Astrocyte (in vitro differentiated cells and primary cell): ENCODE measurements around the gene SGPL1. TPM values are rescaled to one million over a fixed set of nuclear protein-coding genes. Genes with fewer than 3 reads are reported as not detected.

ENCODE experiments used
- DNase-seq: peaks from one replicate; pipeline ENCODE4 v3.0.0-alpha.2; 2010; ENCODE audit warnings: low read depth
- FAIRE-seq: peaks from 2 replicates; lab custom pipeline; 2011; peaks lifted over from hg19 to GRCh38; lab: Jason Lieb, UNC
- H2AFZ ChIP-seq: 2 replicates; pipeline ENCODE4 v1.6.0; 2012; ENCODE audit warnings: low read depth, low read length, inconsistent platforms
- H3K27ac ChIP-seq: 2 replicates; pipeline ENCODE4 v1.5.1; 2011; ENCODE audit warnings: low read depth, low read length, inconsistent platforms
- H3K27me3 ChIP-seq: 2 replicates; pipeline ENCODE4 v1.6.0; 2011; ENCODE audit warnings: low read length, inconsistent platforms; ENCODE audit not compliant: insufficient read depth
- H3K36me3 ChIP-seq: 2 replicates; pipeline ENCODE4 v1.5.1; 2011; ENCODE audit warnings: low read length, inconsistent platforms; ENCODE audit not compliant: insufficient read depth
- H3K4me1 ChIP-seq: 2 replicates; pipeline ENCODE4 v1.5.1; 2011; ENCODE audit warnings: low read length, inconsistent platforms; ENCODE audit not compliant: insufficient read depth
- H3K4me2 ChIP-seq: 2 replicates; pipeline ENCODE4 v1.6.0; 2012; ENCODE audit warnings: low read length, inconsistent platforms
- H3K4me3 ChIP-seq: 2 replicates; pipeline ENCODE4 v1.5.1; 2011; ENCODE audit warnings: low read depth, mild to moderate bottlenecking, low read length, inconsistent platforms; ENCODE audit not compliant: insufficient read depth
- H3K79me2 ChIP-seq: 2 replicates; pipeline ENCODE4 v1.6.0; 2012; ENCODE audit warnings: mild to moderate bottlenecking, low read length, inconsistent platforms; ENCODE audit not compliant: insufficient read depth
- H3K9ac ChIP-seq: 2 replicates; pipeline ENCODE4 v1.6.0; 2012; ENCODE audit warnings: mild to moderate bottlenecking, low read length, inconsistent platforms
- H3K9me3 ChIP-seq: 2 replicates; pipeline ENCODE4 v1.5.1; 2012; ENCODE audit warnings: low read depth, mild to moderate bottlenecking, low read length, inconsistent platforms; ENCODE audit not compliant: insufficient read depth
- H4K20me1 ChIP-seq: 2 replicates; pipeline ENCODE4 v1.6.0; 2012; ENCODE audit warnings: low read length, inconsistent platforms; ENCODE audit not compliant: insufficient read depth
- H3K27ac Mint-ChIP-seq: one replicate; pipeline ENCODE4 v1.8.0; 2021; ENCODE audit warnings: mild to moderate bottlenecking, mixed read lengths; ENCODE audit not compliant: unreplicated experiment
- H3K27me3 Mint-ChIP-seq: one replicate; pipeline ENCODE4 v1.8.0; 2021; ENCODE audit warnings: low read depth, mixed read lengths; ENCODE audit not compliant: unreplicated experiment
- H3K36me3 Mint-ChIP-seq: one replicate; pipeline ENCODE4 v1.8.0; 2021; ENCODE audit warnings: low read depth, mixed read lengths; ENCODE audit not compliant: unreplicated experiment
- H3K4me1 Mint-ChIP-seq: one replicate; pipeline ENCODE4 v1.8.0; 2021; ENCODE audit warnings: low read depth, mixed read lengths; ENCODE audit not compliant: unreplicated experiment
- H3K4me3 Mint-ChIP-seq: one replicate; pipeline ENCODE4 v1.8.0; 2021; ENCODE audit warnings: mild to moderate bottlenecking, moderate library complexity, mixed read lengths; ENCODE audit not compliant: unreplicated experiment
- H3K9me3 Mint-ChIP-seq: one replicate; pipeline ENCODE4 v1.8.0; 2021; ENCODE audit warnings: mild to moderate bottlenecking, mixed read lengths; ENCODE audit not compliant: unreplicated experiment
- CTCF ChIP-seq: IDR thresholded peaks from 2 replicates; pipeline ENCODE4 v1.5.1; 2011; ENCODE audit warnings: low read depth, mild to moderate bottlenecking, inconsistent platforms, low read length, moderate library complexity; ENCODE audit not compliant: insufficient read depth
- EZH2 ChIP-seq: IDR thresholded peaks from 2 replicates; pipeline ENCODE4 v1.6.1; 2012; ENCODE audit warnings: mild to moderate bottlenecking, low read length, inconsistent platforms; ENCODE audit not compliant: insufficient read depth
- total RNA-seq: library from RNA; stranded (reverse); gene quantifications from 2 replicates; pipeline ENCODE4 v1.2.1, GENCODE V29; 2021

Gene SGPL1
- total RNA-seq, 1 donor from 2014 or later = 101 TPM

DNA sequence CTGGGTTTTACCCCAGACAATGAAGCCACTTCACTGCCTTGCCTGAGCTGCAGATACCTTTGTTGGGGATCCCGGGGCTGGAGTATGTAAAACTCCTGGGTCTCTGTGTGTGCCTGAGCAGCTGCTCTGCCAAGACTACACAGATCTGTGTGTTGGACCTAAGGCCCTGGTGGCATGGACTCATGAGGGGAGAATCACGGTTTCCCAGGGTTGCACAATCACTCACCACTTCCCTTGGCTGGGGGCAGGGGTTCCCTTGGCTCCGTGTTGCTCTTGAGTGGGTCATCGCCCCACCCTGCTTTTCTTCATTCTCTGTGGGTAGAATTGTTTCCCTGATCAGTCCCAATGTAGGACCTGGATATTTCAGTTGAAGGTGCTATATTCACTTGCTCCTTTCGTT, 16.6 kb upstream of the SGPL1 start:
- no peak overlapping the region for H3K4me3 Mint-ChIP-seq
- H3K27me3 Mint-ChIP-seq = peaks cover 20% of the 10 kb centered on the region
- Histone ChIP-seq H3K4me1 (no peaks in the 10 kb centered on the region), H2AFZ (no peak overlapping the region), H3K36me3 (no peaks in the 10 kb centered on the region), H4K20me1 (no peaks in the 10 kb centered on the region), H3K79me2 (no peaks in the 10 kb centered on the region), H3K9ac (no peak overlapping the region), H3K4me2 (no peak overlapping the region), H3K27me3 (peaks cover 5% of the 10 kb centered on the region), H3K27ac (no peak overlapping the region), H3K9me3 (no peaks in the 10 kb centered on the region), H3K4me3 (no peak overlapping the region)
- FAIRE-seq (no peak), DNase-seq (peak; percentile 18)
- H3K36me3 Mint-ChIP-seq = peaks cover 3% of the 10 kb centered on the region
- no peaks in the 10 kb centered on the region for H3K4me1 Mint-ChIP-seq
- no peak overlapping the region for H3K27ac Mint-ChIP-seq
- peaks cover 8% of the 10 kb centered on the region for H3K9me3 Mint-ChIP-seq
- TF ChIP-seq EZH2 (no peak), CTCF (no peak)

GRCh38 chr10:70801854-70802253, 13.9 kb upstream of the SGPL1 start:
- no peaks in the 10 kb centered on the region for H4K20me1 ChIP-seq
- H3K4me3 Mint-ChIP-seq = no peak overlapping the region
- no peak overlapping the region for H3K27ac ChIP-seq
- H3K79me2 ChIP-seq = no peaks in the 10 kb centered on the region
- peaks cover 4% of the 10 kb centered on the region for H3K4me1 ChIP-seq
- no peak overlapping the region for H2AFZ ChIP-seq
- FAIRE-seq (no peak), DNase-seq (no peak)
- H3K36me3 ChIP-seq = no peaks in the 10 kb centered on the region
- H3K27ac Mint-ChIP-seq = no peak overlapping the region
- no peak overlapping the region for H3K4me3 ChIP-seq
- H3K9me3 ChIP-seq = no peaks in the 10 kb centered on the region
- no peaks in the 10 kb centered on the region for H3K27me3 ChIP-seq
- H3K4me1 Mint-ChIP-seq = peaks cover 8% of the 10 kb centered on the region
- peaks cover 9% of the 10 kb centered on the region for H3K27me3 Mint-ChIP-seq
- peaks cover 4% of the 10 kb centered on the region for H3K36me3 Mint-ChIP-seq
- no peak overlapping the region for H3K4me2 ChIP-seq
- no peak overlapping the region for H3K9ac ChIP-seq
- no peak for TF ChIP-seq CTCF
- peaks cover 5% of the 10 kb centered on the region for H3K9me3 Mint-ChIP-seq

GRCh38 chr10:70803775-70804420, 11.8 kb upstream of the SGPL1 start:
- no peaks in the 10 kb centered on the region for H3K36me3 ChIP-seq
- H3K4me3 ChIP-seq = no peak overlapping the region
- H4K20me1 ChIP-seq = no peaks in the 10 kb centered on the region
- no peak overlapping the region for H3K27ac ChIP-seq
- H3K4me2 ChIP-seq = peak overlapping the region; percentile 10
- no peaks in the 10 kb centered on the region for H3K9me3 Mint-ChIP-seq
- H3K27me3 Mint-ChIP-seq = peaks cover 4% of the 10 kb centered on the region
- TF ChIP-seq EZH2 = no peak
- TF ChIP-seq CTCF = no peak
- no peak overlapping the region for H3K27ac Mint-ChIP-seq
- H3K4me1 Mint-ChIP-seq = peaks cover 10% of the 10 kb centered on the region
- H3K79me2 ChIP-seq = no peaks in the 10 kb centered on the region
- H2AFZ ChIP-seq = no peak overlapping the region
- no peak for FAIRE-seq
- no peak overlapping the region for H3K9ac ChIP-seq
- no peak overlapping the region for H3K4me3 Mint-ChIP-seq
- no peaks in the 10 kb centered on the region for H3K9me3 ChIP-seq
- no peaks in the 10 kb centered on the region for H3K27me3 ChIP-seq
- DNase-seq = peak; percentile 16
- peaks cover 7% of the 10 kb centered on the region for H3K4me1 ChIP-seq
- H3K36me3 Mint-ChIP-seq = peaks cover 3% of the 10 kb centered on the region
